ENCODE measurements around the gene KIAA1217.
"Not testable (repeated sequence)": the region's sequence is repeated elsewhere in the genome, so short reads cannot be mapped to it uniquely, and the experiment has no call there.

KIAA1217 gene

DNA sequence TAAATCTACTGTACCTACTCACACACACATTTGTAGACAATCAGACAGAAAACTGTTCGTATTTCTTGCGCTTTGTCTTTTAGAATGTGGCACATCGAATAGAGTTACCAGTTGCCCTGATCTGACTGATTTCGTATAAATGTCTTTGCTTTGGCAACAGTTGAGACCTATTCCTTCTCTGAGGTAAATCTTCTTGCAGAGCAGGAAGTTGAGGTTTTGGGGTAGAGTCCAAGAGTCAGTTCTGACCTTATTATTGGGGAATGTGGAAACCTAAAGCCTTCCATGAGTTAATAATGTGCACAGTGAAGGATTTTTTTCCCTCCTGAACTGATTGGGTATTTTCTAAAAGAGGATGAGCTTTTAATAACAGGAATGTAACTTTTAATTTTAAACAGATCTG lies 135.3 kb downstream of the KIAA1217 start:
- no peak for DNase-seq

DNA sequence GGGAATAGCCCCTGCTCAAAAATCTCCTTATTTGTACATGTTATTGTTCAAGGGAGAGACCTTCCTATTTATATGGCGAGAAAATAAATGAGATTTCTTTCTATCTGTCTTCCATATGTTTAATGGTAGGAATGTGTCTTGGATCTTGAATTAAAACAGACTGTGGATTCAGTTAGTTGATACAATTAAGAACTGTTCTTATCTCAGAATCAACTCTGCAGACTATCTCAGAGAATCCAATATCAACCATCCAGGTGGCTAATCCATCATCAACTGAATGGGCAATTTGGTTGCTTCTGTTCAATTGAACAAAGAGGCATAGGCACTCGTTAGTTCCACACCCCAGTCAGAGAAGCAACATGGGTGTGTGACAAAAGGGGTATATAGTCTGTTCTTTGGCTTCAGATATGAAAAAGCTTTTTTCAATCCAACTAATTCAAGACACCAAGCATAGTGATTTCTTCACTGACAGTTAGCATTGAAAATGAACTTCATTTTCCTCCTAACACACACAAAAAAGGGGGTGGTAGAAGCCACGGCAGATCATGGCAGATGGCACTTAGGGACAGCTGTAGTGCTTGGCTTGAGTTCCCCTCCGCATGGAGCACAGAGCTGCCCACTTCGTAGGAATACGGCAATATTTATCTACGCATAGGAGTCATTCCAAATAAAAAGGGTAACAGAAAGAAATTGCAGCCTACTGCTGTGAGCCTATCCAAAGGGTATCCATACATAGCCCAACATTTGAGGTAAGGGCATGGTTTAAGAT lies 135.9 kb downstream of the KIAA1217 start:
- no peak for DNase-seq

DNA sequence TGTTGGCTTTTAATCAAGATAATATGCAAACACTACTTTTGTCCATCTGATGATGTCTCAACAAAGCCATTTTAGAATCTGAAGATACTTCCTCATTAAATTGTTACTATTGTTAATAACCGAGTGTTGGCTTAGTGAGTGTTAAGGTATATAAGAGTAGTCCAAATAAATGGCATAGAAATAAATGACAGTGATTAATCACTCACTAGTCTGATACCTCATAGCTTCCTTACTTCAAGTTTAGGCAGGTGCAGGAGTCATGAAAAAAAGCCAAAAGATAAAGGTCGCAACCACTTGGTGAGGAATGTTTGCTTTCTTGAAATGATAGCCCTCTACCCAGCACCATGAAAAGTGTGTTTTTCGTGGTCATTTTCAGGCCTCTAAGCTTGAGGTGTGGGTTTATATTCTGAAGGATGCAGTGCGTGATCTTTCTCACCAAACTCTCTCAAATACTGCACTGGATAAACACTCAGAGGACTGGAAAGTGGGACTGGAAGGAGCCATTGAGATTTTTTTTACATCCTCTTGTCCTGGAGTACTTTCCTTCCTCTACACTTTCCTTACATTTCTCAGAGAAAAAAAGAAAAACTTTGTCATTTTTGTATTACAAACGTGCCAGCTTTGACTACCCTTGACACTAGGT lies 138.1 kb downstream of the KIAA1217 start:
- no peak for DNase-seq

DNA sequence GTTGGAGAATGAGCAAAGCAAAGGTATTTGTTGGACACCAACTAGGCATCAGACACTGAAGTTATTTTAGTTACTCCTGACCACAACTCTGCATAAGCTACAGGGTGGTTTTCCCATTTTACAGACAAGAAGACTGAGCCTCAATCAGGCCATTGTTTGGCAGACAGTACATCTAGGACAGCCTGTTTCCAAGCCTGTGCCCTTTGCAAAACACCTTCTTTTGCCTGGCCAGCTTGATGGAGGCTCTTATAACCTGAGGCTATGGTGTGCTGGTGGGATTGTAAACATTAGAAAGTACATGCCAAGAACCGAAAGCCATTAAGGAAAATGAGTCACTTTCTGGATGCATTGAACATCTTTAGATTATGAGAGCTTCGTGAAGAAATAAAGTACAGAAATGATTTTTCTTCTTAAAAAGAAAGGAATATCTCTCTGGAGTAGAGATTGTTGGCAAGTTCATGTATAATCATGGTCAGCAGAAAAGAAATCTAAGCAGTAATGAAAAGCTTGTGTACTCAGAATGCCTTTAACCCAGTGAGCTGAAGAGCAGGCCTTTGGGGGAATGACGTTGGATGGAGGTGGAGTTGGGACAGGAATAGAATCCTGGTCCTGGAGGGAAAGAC lies 140.6 kb downstream of the KIAA1217 start:
- no peak for DNase-seq

DNA sequence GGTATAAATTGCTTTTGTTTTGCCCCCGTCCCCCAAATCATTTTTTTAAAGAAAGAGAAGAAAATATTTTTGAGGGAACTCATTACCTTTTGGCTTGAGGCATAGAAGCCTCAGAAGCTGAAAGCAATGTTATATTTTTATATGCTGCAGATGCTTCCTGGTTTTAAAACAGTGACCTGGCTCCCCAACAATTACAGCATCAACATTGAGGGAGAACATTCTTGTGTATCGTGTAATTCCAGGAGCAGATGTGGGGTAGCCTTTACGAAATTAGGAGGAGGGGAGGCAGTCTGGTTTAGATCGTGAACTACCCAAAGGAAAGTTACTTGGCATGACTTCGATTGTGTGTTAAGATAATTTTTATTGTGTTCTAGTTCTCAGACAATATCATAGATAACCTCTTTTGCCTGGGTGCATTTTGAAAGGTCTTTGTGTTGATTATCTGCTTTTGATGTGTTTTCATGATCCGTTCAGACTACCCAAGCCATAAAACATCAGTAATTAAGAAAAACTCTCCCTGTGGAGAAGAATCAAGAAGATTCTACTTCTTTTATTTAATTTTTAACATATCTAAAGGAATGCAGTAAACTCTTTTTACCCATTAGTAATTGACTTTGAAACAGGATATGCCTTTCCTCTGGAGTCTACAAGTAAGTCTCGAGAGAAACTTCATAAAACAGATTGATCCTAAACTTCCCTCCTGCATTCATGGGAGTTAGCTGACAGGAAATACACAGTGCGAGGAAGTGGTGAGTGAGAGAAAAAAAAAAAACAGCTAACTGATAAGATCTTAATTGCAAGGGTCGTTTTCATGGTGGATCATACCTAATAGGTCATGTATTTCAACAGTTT lies 141.4 kb downstream of the KIAA1217 start:
- no peak for DNase-seq

DNA sequence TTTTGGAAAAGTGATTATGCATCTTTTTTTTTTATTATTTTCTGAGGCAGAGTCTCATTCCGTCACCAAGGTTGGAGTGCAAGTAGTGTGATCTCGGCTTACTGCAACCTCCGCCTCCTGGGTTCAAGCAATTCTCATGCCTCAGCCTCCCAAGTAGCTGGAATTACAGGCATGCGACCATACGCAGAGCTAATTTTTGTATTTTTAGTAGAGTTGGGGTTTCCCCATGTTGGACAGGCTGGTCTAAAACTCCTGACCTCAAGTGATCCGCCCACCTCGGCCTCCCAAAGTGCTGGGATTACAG lies 141.9 kb downstream of the KIAA1217 start:
- DNase-seq: not testable (repeated sequence)

DNA sequence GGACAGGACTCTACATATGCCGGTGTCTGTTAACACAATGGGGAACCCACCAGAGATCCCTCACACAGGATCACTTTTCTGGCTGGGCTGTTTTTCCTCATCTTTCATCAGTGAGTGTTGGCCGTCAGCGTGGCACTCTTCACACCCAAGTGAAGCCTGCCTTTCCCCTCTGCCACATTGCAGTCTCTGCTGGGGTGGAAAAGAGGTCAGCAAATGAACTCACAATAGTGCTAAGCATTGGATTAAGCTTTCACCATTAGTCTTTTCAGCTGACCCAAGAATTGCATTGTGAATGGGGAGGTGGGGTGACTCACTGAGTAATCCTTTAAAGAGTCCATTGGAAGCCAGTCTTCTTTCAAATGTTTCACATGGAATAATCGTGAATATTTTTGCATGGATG lies 143.0 kb downstream of the KIAA1217 start:
- DNase-seq: no peak

DNA sequence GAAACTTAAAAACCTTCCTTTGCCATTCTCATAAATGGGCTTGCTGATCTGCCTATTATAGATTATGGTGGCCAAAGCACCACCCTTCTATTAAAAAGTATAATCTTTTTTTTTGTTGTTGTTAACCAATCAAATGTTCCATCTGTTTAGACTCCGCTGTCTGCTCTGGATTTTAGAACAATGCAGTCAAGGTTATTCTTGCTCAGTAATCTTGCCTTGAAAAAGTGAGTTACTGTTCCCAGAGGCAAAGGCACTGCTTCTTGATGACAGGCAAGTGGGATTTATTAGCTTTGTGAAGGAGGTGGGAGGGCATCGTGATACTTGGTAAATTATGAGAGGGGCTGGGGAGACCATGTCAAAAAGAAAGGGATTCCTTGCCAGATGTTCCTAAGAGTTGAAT lies 143.5 kb downstream of the KIAA1217 start:
- DNase-seq: no peak

DNA sequence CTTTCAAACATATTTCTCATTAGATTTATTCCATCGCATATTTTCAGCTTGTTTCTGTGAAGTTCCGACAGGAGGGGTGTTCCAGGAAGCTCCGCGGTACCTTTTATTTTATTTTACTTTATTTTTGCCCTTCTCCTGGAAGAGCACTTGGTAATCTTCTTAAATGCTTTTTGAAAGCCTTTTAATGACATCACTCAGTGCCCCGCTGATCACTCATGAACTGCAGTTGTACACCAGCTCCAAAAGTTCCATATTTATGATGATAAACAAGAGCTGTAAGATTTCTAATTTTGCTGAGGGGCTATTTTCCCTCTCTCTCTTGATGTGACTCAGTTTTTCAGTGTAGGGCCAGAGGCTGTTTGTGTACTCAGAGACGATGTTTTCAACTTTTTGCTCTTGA lies 144.4 kb downstream of the KIAA1217 start:
- no peak for DNase-seq

DNA sequence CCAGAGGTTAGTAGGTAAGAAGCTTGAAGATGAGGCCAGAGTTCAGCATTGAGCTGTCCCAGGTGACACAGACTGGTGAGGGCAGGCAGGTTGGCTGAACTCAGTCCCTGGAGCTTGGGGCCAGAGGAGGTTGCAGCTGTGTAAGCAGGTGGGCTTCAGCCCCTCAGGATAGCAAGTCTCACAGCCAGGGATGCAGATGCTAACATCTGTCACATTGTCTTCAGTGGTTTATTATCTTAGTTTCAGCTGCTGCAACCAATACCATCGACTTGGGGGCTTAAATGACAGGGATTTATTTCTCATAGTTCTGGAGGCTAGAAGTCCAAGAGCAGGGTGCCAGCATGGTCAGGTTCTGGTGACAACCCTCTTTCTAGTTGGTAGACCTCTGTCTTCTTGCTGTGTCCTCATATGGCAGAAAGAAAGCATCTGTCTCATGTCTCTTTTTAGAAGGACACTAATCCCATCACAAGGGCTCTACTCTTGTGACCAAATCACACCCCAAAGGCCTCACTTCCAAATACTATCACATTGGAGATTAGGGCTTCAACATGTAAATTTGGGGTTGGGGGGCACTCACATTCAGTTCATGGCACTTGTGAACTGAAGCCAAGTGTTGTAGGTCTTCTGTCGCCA lies 146.2 kb downstream of the KIAA1217 start:
- DNase-seq: no peak

DNA sequence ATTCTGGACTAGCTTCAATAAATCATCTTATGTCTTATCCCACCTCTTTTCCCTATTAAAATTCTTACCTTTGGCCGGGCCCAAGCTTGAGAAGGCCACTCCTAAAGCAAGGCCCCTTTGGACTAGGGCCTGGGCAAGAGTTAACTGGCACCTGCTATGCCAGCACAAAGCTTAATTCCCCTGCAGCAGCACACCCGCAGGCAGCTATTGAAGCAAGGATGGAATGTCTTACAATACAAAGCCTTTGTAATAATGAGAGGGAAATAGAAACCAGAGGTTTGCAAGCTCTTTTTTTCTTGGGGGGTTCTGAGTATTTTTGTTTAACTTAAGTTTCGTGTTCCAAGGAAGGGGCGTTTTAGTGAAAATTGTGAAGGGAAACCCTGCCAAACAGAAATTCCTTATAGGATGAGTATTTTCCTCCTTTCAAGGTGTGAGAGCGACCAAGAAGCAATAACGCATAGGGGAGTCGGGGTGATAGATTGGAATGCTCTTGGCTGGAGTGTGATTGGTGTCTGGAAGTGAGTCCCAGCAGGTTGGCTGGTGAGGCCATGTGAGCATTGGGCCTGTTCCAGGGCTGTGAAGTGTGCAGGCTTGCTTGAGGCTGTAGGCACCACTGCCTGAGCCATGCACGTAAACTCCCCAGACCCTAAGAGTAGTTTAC lies 148.5 kb downstream of the KIAA1217 start:
- no peak for DNase-seq

DNA sequence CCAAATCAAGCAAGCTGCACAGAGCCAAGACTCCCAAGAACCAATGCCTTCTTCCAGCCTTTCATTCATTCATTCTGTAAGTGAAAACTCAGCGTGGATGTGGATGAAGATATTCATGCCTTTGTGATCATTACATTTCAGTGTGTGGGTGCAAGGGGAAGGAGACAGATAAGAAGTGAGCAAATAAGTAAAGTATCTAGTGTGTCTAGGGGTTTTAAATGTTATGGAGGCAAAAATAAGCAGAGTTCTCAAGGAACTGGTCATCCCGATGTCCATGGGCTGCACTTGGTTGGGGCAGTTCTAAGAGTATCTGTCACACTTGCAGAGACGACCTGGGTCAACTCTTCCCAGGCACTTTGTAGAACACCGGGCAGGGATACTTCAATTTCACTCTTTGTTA lies 149.1 kb downstream of the KIAA1217 start:
- no peak for DNase-seq

DNA sequence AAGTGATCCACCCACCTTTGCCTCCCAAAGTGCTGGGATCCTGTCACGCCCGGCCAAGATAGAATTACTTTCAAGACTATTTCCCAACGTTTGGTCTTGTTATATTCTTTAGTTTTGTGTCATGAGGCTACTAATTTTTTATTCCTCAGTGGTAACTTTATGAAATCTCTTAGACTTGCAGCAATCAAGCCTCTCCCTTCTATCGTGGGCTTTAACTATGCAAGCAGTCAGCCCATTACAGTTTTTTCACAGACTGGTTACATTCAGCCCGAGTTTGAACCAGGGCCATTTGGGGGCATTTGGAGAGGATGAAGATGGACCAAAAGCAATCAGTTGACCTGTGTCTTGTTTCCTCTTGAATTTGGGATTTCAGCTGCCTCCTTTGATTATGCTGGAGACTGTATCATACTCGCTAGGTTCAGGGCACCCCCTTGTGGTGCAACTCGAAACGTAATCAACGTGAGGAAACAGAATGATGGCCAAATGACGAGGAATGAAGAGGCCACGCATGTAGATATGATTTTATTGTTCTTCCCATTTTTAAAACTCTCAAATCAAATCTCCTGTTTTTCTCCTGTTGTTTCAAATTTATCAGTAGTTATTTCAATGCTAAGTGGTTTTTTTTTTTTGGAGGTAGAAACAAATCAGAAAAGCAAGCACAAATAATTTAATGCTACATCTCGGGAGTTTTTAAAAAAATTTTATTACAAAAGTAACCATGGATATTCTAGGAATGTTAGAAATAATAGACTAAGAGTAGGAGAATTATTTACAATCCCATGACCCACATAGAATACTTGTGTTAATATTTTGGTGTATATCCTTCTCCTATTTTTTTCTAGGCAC lies 151.6 kb downstream of the KIAA1217 start:
- DNase-seq: peak; percentile 23

DNA sequence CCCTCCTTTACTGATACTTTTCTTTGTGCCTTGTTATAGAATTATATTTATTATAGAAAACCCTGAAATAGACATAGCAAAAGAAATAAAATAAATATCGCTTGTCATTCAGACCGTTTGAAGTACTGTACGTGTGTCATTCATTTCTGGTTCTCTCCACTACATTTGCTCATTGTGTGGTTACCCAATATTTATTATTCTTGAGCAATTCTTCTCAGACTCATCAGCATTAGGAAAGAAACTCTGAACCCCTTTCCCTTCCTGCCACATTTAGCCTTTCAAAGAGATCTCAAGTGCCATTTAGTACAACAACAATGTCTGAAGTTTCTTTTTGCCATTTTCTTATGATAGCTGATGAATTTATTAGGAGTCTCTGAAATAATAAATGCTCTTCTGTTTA lies 154.1 kb downstream of the KIAA1217 start:
- no peak for DNase-seq

DNA sequence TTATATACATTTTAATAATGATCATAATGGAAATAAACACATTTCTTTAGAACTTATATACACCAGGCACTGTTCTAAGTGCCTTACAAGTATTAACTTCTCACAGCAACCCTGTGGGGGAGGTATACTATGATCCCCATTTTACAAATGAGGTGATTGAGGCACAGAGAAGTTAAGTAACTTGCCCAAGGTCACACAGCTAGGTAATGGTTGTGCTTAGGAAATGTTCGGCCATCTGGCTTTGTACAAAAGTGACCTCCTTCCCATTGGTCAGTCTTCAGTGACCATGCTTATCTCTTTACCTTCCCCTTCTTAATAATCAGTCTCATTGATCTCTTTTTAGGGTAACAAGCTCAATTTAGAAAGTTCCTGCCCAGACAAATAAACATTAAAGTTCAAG lies 158.8 kb downstream of the KIAA1217 start:
- no peak for DNase-seq

DNA sequence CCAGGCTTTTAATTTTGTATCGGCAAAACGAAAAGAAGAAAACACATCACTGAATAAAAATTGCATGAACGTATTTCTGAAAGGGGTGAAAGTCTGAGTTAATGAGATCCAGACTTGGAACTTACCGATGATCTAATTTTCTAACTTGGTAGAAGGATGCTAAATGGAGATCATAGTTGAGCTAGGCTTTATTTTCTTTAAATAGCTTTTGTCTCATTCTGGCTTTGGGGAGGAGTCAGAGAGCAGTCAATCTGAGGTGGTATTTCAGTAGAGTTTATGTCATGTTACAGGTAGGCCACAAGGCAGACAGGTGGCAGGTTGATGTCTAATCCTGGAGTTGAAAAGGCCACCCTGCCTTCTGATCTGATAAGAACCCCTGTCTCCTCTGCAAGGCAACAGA lies 161.9 kb downstream of the KIAA1217 start:
- DNase-seq: no peak

DNA sequence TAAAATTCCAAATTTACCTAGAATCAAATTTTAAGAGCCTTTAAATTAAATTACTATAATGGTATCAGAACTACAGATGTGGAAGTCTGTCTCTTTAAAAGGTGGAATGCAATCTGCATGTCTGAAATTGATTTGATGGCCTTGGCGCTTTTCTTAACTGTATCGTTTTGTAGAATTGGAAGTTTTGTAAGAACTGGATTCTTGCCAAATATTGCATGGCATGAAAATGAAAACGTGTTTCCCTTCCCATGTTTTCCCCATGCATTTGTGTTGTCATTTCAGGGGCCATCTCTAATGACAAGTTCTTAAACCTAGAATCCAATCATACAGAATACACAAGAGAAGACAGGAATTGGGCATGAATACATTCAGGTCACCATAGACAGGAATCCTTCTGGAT lies 162.5 kb downstream of the KIAA1217 start:
- DNase-seq: no peak

DNA sequence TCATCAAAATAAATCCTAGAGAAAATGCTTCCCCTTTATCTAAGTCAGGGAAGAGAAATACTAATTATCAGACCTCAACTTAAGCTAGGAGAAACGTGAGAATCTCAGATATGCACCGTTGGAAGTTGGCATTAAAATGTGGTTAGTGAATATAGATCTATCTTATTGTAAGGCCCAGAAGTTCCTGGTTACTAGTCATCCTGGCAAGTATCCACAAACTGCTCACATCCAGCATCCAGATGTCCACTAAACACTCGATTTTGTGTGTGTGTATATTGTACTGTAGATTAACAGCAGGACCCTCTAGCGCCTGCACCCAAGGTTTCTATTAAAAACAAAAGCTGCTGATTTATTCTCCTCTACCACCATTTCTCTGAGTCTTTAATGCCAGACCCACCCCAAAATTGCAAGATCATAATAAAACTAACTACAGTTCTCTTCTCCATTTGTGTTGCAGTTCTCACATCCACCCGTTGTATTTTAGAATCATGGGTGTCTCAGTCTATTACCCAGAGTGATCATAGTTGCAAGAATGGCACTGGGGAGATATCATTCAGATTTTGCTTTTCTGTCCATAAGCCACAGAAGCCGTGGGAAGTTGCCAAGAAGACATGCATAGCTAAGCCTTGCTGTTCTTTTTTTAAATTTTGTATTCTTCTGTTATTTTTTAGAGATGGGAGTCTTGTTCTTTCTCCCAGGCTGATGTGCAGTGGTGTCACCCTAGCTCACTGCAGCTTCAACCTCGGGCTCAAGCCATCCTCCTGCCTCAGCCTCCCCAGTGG lies 165.4 kb downstream of the KIAA1217 start:
- no peak for DNase-seq

DNA sequence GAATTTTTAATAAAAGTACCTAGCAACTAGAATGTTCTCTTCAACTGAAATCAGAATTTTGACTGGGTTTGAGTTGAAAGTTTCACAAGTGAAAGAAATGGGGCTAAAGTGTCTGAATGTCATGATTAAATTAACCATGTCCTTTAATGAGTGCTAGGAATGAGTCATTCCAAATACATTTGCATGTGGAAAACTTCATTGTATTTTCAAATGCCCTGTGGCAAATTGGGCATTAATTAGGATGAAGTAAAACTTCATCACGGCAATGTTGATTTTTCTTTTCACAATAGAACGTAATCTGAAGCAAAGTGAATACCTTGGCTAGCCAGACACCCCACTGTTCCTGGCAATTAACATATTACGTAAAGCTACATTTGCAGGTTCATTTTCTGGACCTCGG lies 166.6 kb downstream of the KIAA1217 start:
- no peak for DNase-seq

DNA sequence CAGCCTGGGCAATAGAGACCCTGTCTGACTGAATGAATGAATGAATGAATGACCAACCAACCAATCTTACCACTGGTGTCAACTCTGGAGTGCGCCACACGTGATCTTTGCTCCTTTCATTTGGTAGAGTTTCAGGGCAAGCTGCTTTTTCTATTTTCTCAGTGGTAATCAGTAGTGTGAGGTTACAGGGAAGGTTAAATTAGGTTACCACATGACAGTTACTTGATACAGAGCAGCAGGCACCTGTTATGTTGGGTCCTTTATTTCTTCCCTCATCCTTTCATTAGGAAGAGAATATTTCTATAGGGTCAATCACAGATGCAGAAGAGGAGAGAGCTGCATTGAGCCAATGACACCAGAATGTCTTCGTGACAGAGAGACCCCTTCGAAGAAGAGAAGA lies 167.8 kb downstream of the KIAA1217 start:
- DNase-seq: no peak

Measured in NCI-H2227 treated with DMSO at 0.1 percent for 48 hours (cell line).